SK-N-SH (cell line): ENCODE results near the gene CCDC148.

Experiments
- ELF1 ChIP-seq: IDR thresholded peaks from 2 replicates; pipeline ENCODE4 v1.4.0; 2012
- GABPA ChIP-seq: IDR thresholded peaks from 2 replicates; pipeline ENCODE4 v1.4.0; 2012; ENCODE audit warnings: low read depth, mild to moderate bottlenecking
- MXI1 ChIP-seq: IDR thresholded peaks from 2 replicates; pipeline ENCODE4 v1.6.1; 2012; ENCODE audit warnings: mild to moderate bottlenecking, low read depth, low read length, improper control_type of control experiment
- NRF1 ChIP-seq: IDR thresholded peaks from 2 replicates; pipeline ENCODE4 v1.6.1; 2012; ENCODE audit warnings: low read depth, mild to moderate bottlenecking, low read length
- POLR2AphosphoS5 ChIP-seq: IDR thresholded peaks from 2 replicates; pipeline ENCODE4 v1.6.1; 2012; ENCODE audit warnings: low read depth, low read length
- RAD21 ChIP-seq: IDR thresholded peaks from 2 replicates; pipeline ENCODE4 v1.6.1; 2012; ENCODE audit warnings: mild to moderate bottlenecking, low read length
- SIN3A ChIP-seq: IDR thresholded peaks from 2 replicates; pipeline ENCODE4 v1.6.1; 2012; ENCODE audit warnings: low read depth, mild to moderate bottlenecking, low read length, moderate library complexity, borderline replicate concordance
- TAF1 ChIP-seq: IDR thresholded peaks from 2 replicates; pipeline ENCODE4 v1.6.1; 2012; ENCODE audit warnings: low read depth, mild to moderate bottlenecking, low read length, moderate library complexity, borderline replicate concordance
- TF ChIP-seq, protein P1 (sequence below): IDR thresholded peaks from 2 replicates; pipeline ENCODE4 v1.6.1; 2012; ENCODE audit warnings: mild to moderate bottlenecking, low read depth, low read length, moderate library complexity
- TF ChIP-seq, protein P2 (sequence below): fragments of 200-600 bp; sonication (generic); IDR thresholded peaks from 2 replicates; pipeline ENCODE4 v1.6.1; 2017; ENCODE audit warnings: antibody characterized with exemption, mild to moderate bottlenecking, moderate library complexity
- TF ChIP-seq, protein P3 (sequence below): IDR thresholded peaks from 2 replicates; pipeline ENCODE4; 2012

DNA sequence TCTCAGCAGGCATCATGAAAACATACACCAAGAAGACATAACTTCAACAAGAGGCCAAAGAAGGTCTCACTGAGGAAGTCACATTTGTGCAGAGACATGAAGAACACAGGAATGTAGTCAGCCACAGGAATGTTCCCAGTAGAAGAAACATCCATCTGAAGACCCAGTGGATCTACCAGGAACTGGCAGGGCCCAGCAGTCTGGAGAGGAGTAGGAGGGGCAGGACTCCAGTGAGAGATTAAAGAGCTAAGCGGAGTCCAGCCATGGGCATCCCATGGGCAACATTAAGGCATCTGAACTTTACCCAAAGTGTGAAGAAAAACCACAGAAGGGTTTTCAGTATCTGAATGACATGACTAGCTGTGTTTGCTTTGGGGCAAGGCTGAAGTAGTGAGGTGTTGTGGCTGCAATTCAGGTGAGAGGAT is 251.8 kb downstream of the CCDC148 start:
- TF ChIP-seq GABPA (no peak), ELF1 (no peak), SIN3A (no peak), TAF1 (no peak), NRF1 (no peak), POLR2AphosphoS5 (no peak), MXI1 (no peak), RAD21 (no peak)
- TF ChIP-seq, protein P1, sequence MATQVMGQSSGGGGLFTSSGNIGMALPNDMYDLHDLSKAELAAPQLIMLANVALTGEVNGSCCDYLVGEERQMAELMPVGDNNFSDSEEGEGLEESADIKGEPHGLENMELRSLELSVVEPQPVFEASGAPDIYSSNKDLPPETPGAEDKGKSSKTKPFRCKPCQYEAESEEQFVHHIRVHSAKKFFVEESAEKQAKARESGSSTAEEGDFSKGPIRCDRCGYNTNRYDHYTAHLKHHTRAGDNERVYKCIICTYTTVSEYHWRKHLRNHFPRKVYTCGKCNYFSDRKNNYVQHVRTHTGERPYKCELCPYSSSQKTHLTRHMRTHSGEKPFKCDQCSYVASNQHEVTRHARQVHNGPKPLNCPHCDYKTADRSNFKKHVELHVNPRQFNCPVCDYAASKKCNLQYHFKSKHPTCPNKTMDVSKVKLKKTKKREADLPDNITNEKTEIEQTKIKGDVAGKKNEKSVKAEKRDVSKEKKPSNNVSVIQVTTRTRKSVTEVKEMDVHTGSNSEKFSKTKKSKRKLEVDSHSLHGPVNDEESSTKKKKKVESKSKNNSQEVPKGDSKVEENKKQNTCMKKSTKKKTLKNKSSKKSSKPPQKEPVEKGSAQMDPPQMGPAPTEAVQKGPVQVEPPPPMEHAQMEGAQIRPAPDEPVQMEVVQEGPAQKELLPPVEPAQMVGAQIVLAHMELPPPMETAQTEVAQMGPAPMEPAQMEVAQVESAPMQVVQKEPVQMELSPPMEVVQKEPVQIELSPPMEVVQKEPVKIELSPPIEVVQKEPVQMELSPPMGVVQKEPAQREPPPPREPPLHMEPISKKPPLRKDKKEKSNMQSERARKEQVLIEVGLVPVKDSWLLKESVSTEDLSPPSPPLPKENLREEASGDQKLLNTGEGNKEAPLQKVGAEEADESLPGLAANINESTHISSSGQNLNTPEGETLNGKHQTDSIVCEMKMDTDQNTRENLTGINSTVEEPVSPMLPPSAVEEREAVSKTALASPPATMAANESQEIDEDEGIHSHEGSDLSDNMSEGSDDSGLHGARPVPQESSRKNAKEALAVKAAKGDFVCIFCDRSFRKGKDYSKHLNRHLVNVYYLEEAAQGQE: no peak
- TF ChIP-seq, protein P2, sequence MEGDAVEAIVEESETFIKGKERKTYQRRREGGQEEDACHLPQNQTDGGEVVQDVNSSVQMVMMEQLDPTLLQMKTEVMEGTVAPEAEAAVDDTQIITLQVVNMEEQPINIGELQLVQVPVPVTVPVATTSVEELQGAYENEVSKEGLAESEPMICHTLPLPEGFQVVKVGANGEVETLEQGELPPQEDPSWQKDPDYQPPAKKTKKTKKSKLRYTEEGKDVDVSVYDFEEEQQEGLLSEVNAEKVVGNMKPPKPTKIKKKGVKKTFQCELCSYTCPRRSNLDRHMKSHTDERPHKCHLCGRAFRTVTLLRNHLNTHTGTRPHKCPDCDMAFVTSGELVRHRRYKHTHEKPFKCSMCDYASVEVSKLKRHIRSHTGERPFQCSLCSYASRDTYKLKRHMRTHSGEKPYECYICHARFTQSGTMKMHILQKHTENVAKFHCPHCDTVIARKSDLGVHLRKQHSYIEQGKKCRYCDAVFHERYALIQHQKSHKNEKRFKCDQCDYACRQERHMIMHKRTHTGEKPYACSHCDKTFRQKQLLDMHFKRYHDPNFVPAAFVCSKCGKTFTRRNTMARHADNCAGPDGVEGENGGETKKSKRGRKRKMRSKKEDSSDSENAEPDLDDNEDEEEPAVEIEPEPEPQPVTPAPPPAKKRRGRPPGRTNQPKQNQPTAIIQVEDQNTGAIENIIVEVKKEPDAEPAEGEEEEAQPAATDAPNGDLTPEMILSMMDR: no peak
- TF ChIP-seq, protein P3, sequence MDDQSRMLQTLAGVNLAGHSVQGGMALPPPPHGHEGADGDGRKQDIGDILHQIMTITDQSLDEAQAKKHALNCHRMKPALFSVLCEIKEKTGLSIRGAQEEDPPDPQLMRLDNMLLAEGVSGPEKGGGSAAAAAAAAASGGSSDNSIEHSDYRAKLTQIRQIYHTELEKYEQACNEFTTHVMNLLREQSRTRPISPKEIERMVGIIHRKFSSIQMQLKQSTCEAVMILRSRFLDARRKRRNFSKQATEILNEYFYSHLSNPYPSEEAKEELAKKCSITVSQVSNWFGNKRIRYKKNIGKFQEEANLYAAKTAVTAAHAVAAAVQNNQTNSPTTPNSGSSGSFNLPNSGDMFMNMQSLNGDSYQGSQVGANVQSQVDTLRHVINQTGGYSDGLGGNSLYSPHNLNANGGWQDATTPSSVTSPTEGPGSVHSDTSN: no peak
